GM10266 (cell line): ENCODE results near the gene CSPG4.

Experiments
- DNase-seq: peaks from one replicate; pipeline ENCODE4 v3.0.0; 2012; ENCODE audit errors: extremely low spot score
- TF ChIP-seq, protein P1 (sequence below): IDR thresholded peaks from 2 replicates; pipeline ENCODE4 v1.5.1; 2012; ENCODE audit warnings: mild to moderate bottlenecking, low read depth; ENCODE audit not compliant: control insufficient read depth, insufficient read depth; ENCODE audit errors: missing control alignments

CSPG4 gene

DNA sequence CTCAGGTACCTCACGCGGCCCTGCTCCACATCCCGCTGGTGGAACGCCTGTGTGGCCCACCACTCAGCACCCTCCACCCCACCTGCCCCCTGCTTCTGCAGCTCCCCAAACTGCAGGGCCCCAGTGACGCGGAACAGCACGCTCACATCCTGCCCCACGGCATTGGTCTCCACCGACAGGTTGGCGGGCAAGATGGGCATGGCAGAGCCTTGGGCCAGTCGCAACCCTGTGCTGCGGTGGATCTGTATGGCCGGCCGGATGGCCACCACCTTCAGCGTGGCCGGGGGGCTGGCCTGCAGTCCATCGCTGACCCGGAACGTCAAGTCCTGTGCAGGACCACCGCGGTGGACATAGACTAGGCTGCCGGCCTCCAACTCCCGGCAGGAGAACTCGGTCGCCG lies 23.8 kb downstream of the CSPG4 start:
- TF ChIP-seq, protein P1, sequence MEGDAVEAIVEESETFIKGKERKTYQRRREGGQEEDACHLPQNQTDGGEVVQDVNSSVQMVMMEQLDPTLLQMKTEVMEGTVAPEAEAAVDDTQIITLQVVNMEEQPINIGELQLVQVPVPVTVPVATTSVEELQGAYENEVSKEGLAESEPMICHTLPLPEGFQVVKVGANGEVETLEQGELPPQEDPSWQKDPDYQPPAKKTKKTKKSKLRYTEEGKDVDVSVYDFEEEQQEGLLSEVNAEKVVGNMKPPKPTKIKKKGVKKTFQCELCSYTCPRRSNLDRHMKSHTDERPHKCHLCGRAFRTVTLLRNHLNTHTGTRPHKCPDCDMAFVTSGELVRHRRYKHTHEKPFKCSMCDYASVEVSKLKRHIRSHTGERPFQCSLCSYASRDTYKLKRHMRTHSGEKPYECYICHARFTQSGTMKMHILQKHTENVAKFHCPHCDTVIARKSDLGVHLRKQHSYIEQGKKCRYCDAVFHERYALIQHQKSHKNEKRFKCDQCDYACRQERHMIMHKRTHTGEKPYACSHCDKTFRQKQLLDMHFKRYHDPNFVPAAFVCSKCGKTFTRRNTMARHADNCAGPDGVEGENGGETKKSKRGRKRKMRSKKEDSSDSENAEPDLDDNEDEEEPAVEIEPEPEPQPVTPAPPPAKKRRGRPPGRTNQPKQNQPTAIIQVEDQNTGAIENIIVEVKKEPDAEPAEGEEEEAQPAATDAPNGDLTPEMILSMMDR = no peak

DNA sequence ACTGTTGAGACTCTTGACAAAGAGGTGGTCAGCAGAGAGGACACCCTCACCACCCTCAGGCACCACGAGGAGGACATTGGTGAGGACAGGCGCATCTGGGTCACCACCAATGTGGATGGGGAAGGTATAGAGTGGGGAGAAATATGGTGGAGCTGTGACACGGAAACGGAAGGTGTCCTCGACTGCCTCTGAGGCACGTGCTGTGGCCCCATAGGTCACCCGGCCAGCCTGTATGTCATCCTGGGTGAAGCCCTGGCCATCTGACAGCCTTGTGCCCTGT lies 24.4 kb downstream of the CSPG4 start:
- DNase-seq = no peak

More for the DNA sequence above, 23.8 kb downstream of the CSPG4 start:
- no peak for DNase-seq

DNA sequence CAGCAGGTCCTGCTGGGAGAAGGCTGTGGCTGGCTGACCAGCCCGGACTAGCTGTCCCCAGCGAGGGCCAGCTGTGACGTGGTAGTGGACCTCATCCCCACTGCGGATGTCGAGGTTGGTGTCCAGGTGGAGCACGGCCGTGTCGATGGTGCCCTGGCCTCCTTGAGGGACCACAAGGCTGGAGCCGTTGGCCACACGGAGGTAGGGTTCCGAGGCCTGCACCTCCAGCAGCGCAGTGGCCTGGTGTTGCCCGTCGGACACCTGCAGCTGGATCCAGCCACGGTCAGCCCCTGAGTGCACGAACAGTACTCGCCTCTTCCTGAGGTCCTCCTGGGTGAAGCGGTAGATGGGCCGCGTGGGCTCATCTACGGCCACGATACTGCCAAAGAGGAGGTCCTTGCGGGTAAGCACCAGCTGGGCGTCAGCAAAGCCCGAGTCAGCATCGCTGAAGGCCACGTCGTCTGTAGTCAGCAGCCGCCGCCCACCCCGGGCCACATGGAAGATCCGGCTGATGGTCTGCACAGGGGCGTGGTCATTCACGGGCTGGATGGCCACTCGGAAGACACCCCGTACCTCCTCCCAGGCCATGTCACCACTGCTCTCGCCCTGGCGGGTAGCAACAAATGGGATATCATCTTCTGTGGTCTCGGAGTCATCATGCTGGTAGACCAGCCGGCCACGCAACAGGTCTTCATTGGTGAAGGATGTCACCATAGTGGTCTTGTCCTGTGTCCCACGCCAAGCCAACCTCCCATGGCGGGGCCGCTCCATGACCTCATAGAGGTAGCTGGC lies 25.0 kb downstream of the CSPG4 start:
- TF ChIP-seq, protein P1 = no peak
- DNase-seq = no peak

More for the DNA sequence above, 24.4 kb downstream of the CSPG4 start:
- TF ChIP-seq, protein P1 = no peak

DNA sequence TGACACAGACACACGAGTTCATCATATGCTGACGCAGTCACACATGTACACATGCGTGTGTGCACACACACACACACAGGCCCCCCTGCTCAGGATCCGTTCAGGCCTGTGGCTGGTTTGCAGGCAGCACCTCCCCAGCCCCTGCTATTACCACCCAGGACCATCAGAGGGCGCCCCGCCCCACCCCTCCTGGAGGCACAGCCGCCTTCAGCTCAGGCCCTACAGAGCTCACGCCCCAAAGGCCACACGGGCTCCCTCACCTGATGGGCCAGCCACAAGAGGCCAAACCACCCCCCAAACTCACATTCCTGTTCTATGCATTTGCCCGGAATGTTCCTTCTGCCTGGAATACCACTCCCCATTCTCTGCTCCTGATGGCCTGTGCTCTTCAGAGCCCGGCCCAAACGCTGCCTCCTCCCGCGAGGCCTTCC lies 26.4 kb downstream of the CSPG4 start:
- TF ChIP-seq, protein P1 = peak; percentile 72

DNA sequence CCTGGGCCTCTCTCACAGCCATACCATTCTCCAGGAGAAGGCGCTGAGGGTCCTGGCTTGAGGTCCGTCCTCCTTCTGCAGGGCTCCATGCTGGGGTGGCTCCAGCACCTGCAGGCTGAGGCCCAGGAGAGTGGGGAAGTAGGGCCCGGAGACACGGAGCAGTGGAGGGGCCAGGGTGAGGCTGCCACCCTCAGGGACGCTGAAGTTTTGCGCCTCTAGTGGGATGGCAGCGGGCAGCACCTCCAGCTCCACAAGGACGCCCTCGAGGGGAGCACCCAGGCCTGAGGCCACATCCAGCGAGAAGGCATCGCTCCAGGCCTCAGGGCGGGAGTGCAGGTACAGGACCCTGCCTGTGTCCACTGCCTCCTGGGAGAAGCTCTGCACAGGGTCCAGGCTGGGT lies 27.5 kb downstream of the CSPG4 start:
- TF ChIP-seq, protein P1 = no peak
- no peak for DNase-seq

More for the DNA sequence above, 26.4 kb downstream of the CSPG4 start:
- peak; percentile 77 for DNase-seq

DNA sequence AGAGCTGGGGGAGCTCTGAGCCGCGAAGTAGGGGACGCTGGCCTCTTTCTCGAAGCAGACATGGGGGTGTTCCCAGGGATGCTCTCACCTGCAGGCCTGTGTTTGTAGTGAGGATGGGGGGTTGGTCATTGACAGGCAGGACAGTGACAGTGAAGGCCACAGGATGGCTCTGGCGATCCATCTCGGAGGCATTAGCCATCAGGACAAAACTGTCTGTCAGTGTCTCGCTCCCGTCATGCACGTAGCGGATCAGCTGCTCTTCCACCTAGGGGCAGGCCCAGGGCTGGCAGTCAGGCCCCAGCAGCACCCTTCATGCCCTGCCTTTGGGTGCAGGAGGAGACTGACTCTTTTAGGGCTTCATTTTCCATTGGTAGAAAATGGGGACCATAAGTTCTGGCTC lies 28.0 kb downstream of the CSPG4 start:
- DNase-seq = no peak
- TF ChIP-seq, protein P1 = no peak

DNA sequence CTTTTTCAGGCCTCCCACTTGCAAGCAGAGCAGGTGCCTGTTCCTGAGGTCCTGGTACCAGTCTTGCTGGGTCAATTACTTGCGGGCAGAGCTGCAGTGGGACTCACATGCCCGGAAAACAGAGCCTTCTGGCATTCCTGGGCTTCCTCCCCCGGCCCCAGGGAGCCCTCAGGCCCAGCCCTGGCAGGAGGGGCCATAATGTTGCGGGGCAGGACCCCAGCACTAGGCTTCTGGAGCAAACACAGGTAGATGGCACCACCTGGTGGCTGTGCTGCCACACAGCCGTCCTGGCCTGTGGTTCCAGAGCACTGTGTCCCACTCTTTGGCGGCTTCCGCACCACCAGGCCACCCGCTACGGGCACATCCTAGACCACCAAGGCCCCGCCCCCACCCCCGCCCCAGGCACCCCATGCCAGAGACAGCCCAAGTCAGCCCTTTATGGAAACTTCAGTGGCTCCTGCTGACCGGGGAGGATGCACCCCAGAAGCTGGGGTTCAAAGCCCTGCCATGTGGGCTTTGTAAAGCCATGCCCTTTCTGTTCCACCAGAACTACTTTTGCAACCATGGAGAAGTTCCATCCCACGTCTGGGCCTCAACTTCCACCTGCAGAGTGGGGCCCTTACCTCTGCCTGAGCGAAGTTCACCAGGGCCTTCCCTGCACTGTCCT lies 28.9 kb downstream of the CSPG4 start:
- TF ChIP-seq, protein P1 = peak; percentile 81
- DNase-seq = peak; percentile 87
